ENCODE data around the gene PNPLA7. TPM values are rescaled to one million over a fixed set of nuclear protein-coding genes. Genes with fewer than 3 reads are reported as not detected.
A peak's percentile ranks its signal among the peaks of the same experiment; 100 is the strongest.

Gene PNPLA7
- total RNA-seq, 1 experiment from 2014 or later, result 0.77 TPM

DNA sequence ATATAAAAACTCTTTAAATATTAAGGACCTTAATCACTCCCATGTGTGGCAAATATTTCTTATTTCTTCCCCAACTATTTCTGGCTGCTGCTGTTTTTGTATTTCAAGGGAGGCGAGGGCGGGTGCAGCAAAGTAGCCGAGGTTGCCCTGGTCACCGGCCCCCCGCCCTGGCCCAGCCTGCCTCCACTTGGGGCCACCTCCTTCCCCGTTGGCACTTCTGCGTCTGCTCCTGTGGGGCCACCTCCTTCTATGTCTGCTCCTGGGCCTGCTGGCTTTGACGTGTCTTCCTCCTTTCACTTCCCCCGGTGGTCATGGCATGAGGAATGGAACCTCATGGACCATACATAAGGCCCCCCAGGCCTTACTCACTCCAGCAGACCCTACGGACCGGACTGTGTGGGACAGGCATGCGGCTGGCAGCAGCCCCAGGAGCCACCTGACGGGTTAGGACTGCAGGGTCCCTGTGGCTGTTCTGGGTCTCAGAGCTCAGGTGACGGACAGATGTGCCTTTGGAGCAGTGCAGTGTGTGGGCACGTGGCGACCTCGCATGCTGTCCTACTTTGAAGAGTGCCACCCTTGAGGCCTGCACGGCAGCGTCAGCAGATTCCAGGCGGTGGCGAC, 103.2 kb downstream of the PNPLA7 start:
- TF ChIP-seq, protein P1, sequence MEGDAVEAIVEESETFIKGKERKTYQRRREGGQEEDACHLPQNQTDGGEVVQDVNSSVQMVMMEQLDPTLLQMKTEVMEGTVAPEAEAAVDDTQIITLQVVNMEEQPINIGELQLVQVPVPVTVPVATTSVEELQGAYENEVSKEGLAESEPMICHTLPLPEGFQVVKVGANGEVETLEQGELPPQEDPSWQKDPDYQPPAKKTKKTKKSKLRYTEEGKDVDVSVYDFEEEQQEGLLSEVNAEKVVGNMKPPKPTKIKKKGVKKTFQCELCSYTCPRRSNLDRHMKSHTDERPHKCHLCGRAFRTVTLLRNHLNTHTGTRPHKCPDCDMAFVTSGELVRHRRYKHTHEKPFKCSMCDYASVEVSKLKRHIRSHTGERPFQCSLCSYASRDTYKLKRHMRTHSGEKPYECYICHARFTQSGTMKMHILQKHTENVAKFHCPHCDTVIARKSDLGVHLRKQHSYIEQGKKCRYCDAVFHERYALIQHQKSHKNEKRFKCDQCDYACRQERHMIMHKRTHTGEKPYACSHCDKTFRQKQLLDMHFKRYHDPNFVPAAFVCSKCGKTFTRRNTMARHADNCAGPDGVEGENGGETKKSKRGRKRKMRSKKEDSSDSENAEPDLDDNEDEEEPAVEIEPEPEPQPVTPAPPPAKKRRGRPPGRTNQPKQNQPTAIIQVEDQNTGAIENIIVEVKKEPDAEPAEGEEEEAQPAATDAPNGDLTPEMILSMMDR (conservative IDR thresholded peaks at IDR 0.05; ENCODE audit: low read depth, low read length), result no peak
- no peak for TF ChIP-seq EZH2phosphoT487 (IDR thresholded peaks at IDR 0.05; ENCODE audit: borderline replicate concordance, low read length)
- no peak for TF ChIP-seq EZH2 (IDR thresholded peaks at IDR 0.05; ENCODE audit: low read length, unreplicated experiment)
- Histone ChIP-seq H3K9me3 (ENCODE audit: low read length) (no peaks in the 10 kb centered on the region), H3K4me3 (ENCODE audit: low read length) (no peak overlapping the region), H3K79me2 (ENCODE audit: low read length) (no peaks in the 10 kb centered on the region), H3K27me3 (ENCODE audit: low read length) (no peaks in the 10 kb centered on the region), H2AFZ (ENCODE audit: low read length) (no peak overlapping the region), H3K4me1 (ENCODE audit: insufficient read depth, low read length) (peaks cover 7% of the 10 kb centered on the region; the same call in 1 of the 2 replicates), H3K27ac (ENCODE audit: low read length) (no peak overlapping the region), H4K20me1 (ENCODE audit: low read length) (no peaks in the 10 kb centered on the region), H3F3A (ENCODE audit: low read length, unreplicated experiment) (no peaks in the 10 kb centered on the region), H3K9me2 (replicated peaks; ENCODE audit: low read length) (no peaks in the 10 kb centered on the region), H3K4me2 (ENCODE audit: low read length) (no peak overlapping the region), H3K36me3 (ENCODE audit: low read depth, low read length) (no peaks in the 10 kb centered on the region), H3K9ac (ENCODE audit: low read length) (no peak overlapping the region)
- CTCF ChIA-PET, result interaction anchor here (0.6 to 0.8 kb wide), 2 partner anchors 24 to 160 kb away, joined by 3 to 4 read pairs; partner anchors contain the start of gene EXD3
- DNase-seq (no peak), ATAC-seq (no peak)
- intact Hi-C loops (cut with micrococcal nuclease), result loop anchor here (5.0 kb wide), 1 partner anchor 160 kb away; no protein-coding TSS in a partner anchor
- POLR2A ChIA-PET (ENCODE audit: unreplicated experiment), result interaction anchor here (0.6 kb wide), 1 partner anchor 104 kb away, joined by 4 read pairs; no protein-coding TSS in a partner anchor
- no TSS peak for BruUV-seq (replicated peaks)

DNA sequence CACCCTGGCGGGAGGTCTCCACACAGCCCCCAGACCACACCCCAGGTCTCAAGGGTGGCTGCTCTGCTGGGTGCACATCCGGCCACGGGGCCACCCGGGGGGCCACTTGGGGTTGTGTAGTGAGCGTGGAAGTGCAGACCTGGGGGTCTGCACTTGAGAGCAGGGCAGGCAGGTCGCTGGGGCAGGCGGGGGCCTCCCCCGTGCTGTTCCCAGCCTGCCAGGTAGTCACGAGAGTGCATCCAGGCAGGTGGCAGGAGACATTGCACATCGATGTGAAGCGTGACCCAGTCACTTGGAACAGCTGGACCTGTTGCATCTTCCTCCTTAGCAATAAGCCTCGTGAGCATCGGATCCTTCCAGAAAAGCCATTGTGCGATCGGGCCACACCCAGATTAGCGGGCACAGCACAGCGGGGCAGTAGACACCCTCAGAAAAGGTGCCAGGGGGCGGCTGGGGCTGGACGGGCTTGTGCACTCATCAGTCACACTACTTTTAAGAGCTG, 104.2 kb downstream of the PNPLA7 start:
- no TSS peak for BruUV-seq (replicated peaks)
- H3K4me1 ChIP-seq (ENCODE audit: insufficient read depth, low read length), result peaks cover 7% of the 10 kb centered on the region; the same call in 1 of the 2 replicates
- TF ChIP-seq EZH2phosphoT487 (IDR thresholded peaks at IDR 0.05; ENCODE audit: borderline replicate concordance, low read length), result no peak
- TF ChIP-seq, protein P1 (conservative IDR thresholded peaks at IDR 0.05; ENCODE audit: low read depth, low read length), result no peak
- TF ChIP-seq EZH2 (IDR thresholded peaks at IDR 0.05; ENCODE audit: low read length, unreplicated experiment), result no peak
- H3K36me3 ChIP-seq (ENCODE audit: low read depth, low read length), result no peaks in the 10 kb centered on the region
- H2AFZ ChIP-seq (ENCODE audit: low read length), result 0 out of 2 replicates have a peak overlapping the region, but pooled peaks have one; percentile 64
- H3K27me3 ChIP-seq (ENCODE audit: low read length), result no peaks in the 10 kb centered on the region
- intact Hi-C loops (cut with micrococcal nuclease), result loop anchor here (5.0 kb wide), 1 partner anchor 159 kb away; no protein-coding TSS in a partner anchor
- H3K9me3 ChIP-seq (ENCODE audit: low read length), result no peaks in the 10 kb centered on the region
- H4K20me1 ChIP-seq (ENCODE audit: low read length), result no peaks in the 10 kb centered on the region
- H3K4me3 ChIP-seq (ENCODE audit: low read length), result peak overlapping the region; percentile 47; the same call in 1 of the 2 replicates
- CTCF ChIA-PET, result interaction anchor here (0.8 kb wide), 1 partner anchor 159 kb away, joined by 4 read pairs; no protein-coding TSS in a partner anchor
- H3K9me2 ChIP-seq (replicated peaks; ENCODE audit: low read length), result no peaks in the 10 kb centered on the region
- POLR2A ChIA-PET (ENCODE audit: unreplicated experiment), result interaction anchor here (0.6 kb wide), 1 partner anchor 105 kb away, joined by 4 read pairs; no protein-coding TSS in a partner anchor
- no peak overlapping the region for H3K27ac ChIP-seq (ENCODE audit: low read length)
- H3F3A ChIP-seq (ENCODE audit: low read length, unreplicated experiment), result no peaks in the 10 kb centered on the region
- no peaks in the 10 kb centered on the region for H3K79me2 ChIP-seq (ENCODE audit: low read length)
- no peak overlapping the region for H3K9ac ChIP-seq (ENCODE audit: low read length)
- DNase-seq (no peak), ATAC-seq (peak; percentile 3; the same call in 1 of the 2 replicates)
- peak overlapping the region; percentile 84 for H3K4me2 ChIP-seq (ENCODE audit: low read length)
